Keratinocyte (primary cell): ENCODE results near the gene PPP2R5C.

Experiments used
- CTCF ChIP-seq, 3 experiments: IDR thresholded peaks in 1 of 3; conservative IDR thresholded peaks in 1 of 3; optimal IDR thresholded peaks in 1 of 3; 2 replicates in 2 of 3; 3 replicates in 1 of 3; pipeline versions ENCODE3 to v1.5.1; 2011; ENCODE audit warnings: low read length in 3 of 3, mild to moderate bottlenecking in 3 of 3, moderate library complexity in 2 of 3, control low read depth in 1 of 3, inconsistent platforms in 1 of 3; ENCODE audit not compliant: insufficient read depth in 2 of 3; ENCODE audit errors: extremely low read depth in 1 of 3
- EZH2 ChIP-seq: IDR thresholded peaks from one replicate; pipeline ENCODE4 v1.6.1; 2012; ENCODE audit warnings: inconsistent platforms, mild to moderate bottlenecking, low read length, moderate library complexity

DNA sequence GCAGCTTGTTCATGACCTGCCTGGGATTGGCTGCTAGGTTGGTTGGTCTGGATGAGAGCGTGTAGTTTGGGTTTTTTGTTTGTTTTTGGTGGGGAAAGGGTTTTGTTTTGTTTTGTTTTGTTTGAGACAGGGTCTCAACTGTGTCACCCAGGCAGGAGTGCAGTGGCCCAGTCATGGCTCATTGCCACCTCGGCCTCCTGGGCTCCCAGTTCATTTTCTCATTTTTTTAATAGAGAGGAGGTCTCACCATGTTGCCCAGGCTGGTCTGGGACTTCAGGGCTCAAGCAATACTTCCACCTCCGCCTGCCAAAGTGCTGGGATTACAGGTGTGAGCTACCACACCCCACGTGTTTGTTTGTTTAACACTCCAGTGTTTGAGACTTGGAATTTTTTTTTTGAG is 206.7 kb downstream of the PPP2R5C start:
- TF ChIP-seq EZH2 (no peak), CTCF (optimal IDR thresholded peaks at IDR 0.05 in 1 of 3, IDR thresholded peaks at IDR 0.05 in 1 of 3, conservative IDR thresholded peaks at IDR 0.05 in 1 of 3; ENCODE audit: extremely low read depth in 1 of 3, insufficient read depth in 2 of 3, low read length in 3 of 3) (no peak)
